ENCODE data around the gene BACH2.

BACH2 gene

GRCh38 chr6:89940225-89941027, 356.2 kb downstream of the BACH2 start:
- H3K27ac ChIP-seq (replicated peaks), result no peak overlapping the region
- TF ChIP-seq GABPA (IDR thresholded peaks at IDR 0.05; ENCODE audit: low read depth) (no peak), POLR2AphosphoS5 (IDR thresholded peaks at IDR 0.05; ENCODE audit: low read depth) (no peak), CTCF (IDR thresholded peaks at IDR 0.05; ENCODE audit: insufficient read depth, low read length) (peak; percentile 62), SPI1 (IDR thresholded peaks at IDR 0.05; ENCODE audit: borderline replicate concordance, low read depth) (no peak), REST (IDR thresholded peaks at IDR 0.05; ENCODE audit: insufficient replicate concordance, low read depth) (no peak)

GRCh38 chr6:89939144-89939543, 357.5 kb downstream of the BACH2 start:
- Histone ChIP-seq H3K27me3 (ENCODE audit: insufficient read depth, poor library complexity, severe bottlenecking) (no peaks in the 10 kb centered on the region), H3K4me3 (replicated peaks; ENCODE audit: insufficient read depth, low read length) (no peak overlapping the region), H3K27ac (replicated peaks) (no peak overlapping the region)
- DNase-seq (ENCODE audit: low read depth in 1 of 2, low spot score in 1 of 2), result no peak
- no peak for TF ChIP-seq SPI1 (IDR thresholded peaks at IDR 0.05; ENCODE audit: borderline replicate concordance, low read depth)
- no peak for TF ChIP-seq REST (IDR thresholded peaks at IDR 0.05; ENCODE audit: insufficient replicate concordance, low read depth)
- TF ChIP-seq GABPA (IDR thresholded peaks at IDR 0.05; ENCODE audit: low read depth), result no peak
- TF ChIP-seq CTCF (IDR thresholded peaks at IDR 0.05; ENCODE audit: insufficient read depth, low read length), result no peak
- no peak for TF ChIP-seq POLR2AphosphoS5 (IDR thresholded peaks at IDR 0.05; ENCODE audit: low read depth)

More at GRCh38 chr6:89940225-89941027, 356.2 kb downstream of the BACH2 start:
- H3K4me3 ChIP-seq (replicated peaks; ENCODE audit: insufficient read depth, low read length), result no peak overlapping the region
- no peaks in the 10 kb centered on the region for H3K27me3 ChIP-seq (ENCODE audit: insufficient read depth, poor library complexity, severe bottlenecking)
- DNase-seq (ENCODE audit: low read depth in 1 of 2, low spot score in 1 of 2), result peak; percentile 37 to 71

GRCh38 chr6:89938014-89938413, 358.6 kb downstream of the BACH2 start:
- no peaks in the 10 kb centered on the region for H3K27me3 ChIP-seq (ENCODE audit: insufficient read depth, poor library complexity, severe bottlenecking)
- no peak for DNase-seq (ENCODE audit: low read depth in 1 of 2, low spot score in 1 of 2)
- TF ChIP-seq REST (IDR thresholded peaks at IDR 0.05; ENCODE audit: insufficient replicate concordance, low read depth) (no peak), POLR2AphosphoS5 (IDR thresholded peaks at IDR 0.05; ENCODE audit: low read depth) (no peak), SPI1 (IDR thresholded peaks at IDR 0.05; ENCODE audit: borderline replicate concordance, low read depth) (no peak), GABPA (IDR thresholded peaks at IDR 0.05; ENCODE audit: low read depth) (no peak), CTCF (IDR thresholded peaks at IDR 0.05; ENCODE audit: insufficient read depth, low read length) (no peak)
- H3K27ac ChIP-seq (replicated peaks), result no peak overlapping the region
- no peak overlapping the region for H3K4me3 ChIP-seq (replicated peaks; ENCODE audit: insufficient read depth, low read length)
